MM.1S (cell line): ENCODE results near the gene ZNF337.
"Not testable (repeated sequence)": the region's sequence is repeated elsewhere in the genome, so short reads cannot be mapped to it uniquely, and the experiment has no call there.

ENCODE experiments used
- DNase-seq: peaks from one replicate; pipeline ENCODE4 v3.0.0-alpha.2; 2015
- H2AFZ ChIP-seq: fragments of 300-600 bp; sonication (generic); 2 replicates; pipeline ENCODE4 v1.6.0; 2016; ENCODE audit warnings: antibody characterized with exemption, low read length
- H3F3A ChIP-seq: fragments of 300-600 bp; sonication (generic); 2 replicates; pipeline ENCODE4 v1.6.1; 2016; ENCODE audit warnings: mild to moderate bottlenecking, antibody characterized with exemption, low read length, moderate library complexity, mixed read lengths; ENCODE audit not compliant: insufficient read depth
- H3K27ac ChIP-seq: fragments of 300-600 bp; sonication (generic); 2 replicates; pipeline ENCODE4 v1.5.1; 2016; ENCODE audit warnings: mild to moderate bottlenecking, low read length
- H3K27me3 ChIP-seq: fragments of 300-600 bp; sonication (generic); replicated peaks from 2 replicates; pipeline ENCODE4 v1.6.0; 2016; ENCODE audit warnings: low read length; ENCODE audit not compliant: insufficient read depth
- H3K36me3 ChIP-seq: fragments of 300-600 bp; sonication (generic); replicated peaks from 2 replicates; pipeline ENCODE4 v1.6.1; 2016; ENCODE audit warnings: mild to moderate bottlenecking, low read length, mixed read lengths; ENCODE audit not compliant: insufficient read depth
- H3K4me1 ChIP-seq: fragments of 300-600 bp; sonication (generic); 2 replicates; pipeline ENCODE4 v1.6.1; 2016; ENCODE audit warnings: low read length, mixed read lengths
- H3K4me2 ChIP-seq: fragments of 300-600 bp; sonication (generic); 2 replicates; pipeline ENCODE4 v1.6.0; 2016; ENCODE audit warnings: low read depth, low read length
- H3K4me3 ChIP-seq: fragments of 300-600 bp; sonication (generic); 2 replicates; pipeline ENCODE4 v1.5.1; 2016; ENCODE audit warnings: low read length, mixed read lengths
- H3K79me2 ChIP-seq: fragments of 300-600 bp; sonication (generic); 2 replicates; pipeline ENCODE4 v1.6.1; 2016; ENCODE audit warnings: mixed run types, low read length, mixed read lengths
- H3K9ac ChIP-seq: fragments of 300-600 bp; sonication (generic); 2 replicates; pipeline ENCODE4 v1.6.1; 2016; ENCODE audit warnings: low read length, mixed read lengths
- H3K9me2 ChIP-seq: fragments of 300-600 bp; sonication (generic); replicated peaks from 2 replicates; pipeline ENCODE4 v1.6.1; 2016; ENCODE audit warnings: mild to moderate bottlenecking, low read length, mixed read lengths; ENCODE audit not compliant: insufficient read depth
- H3K9me3 ChIP-seq: fragments of 300-600 bp; sonication (generic); replicated peaks from 2 replicates; pipeline ENCODE4 v1.6.1; 2016; ENCODE audit warnings: mild to moderate bottlenecking, low read length, mixed read lengths; ENCODE audit not compliant: insufficient read depth
- H4K20me1 ChIP-seq: fragments of 300-600 bp; sonication (generic); 2 replicates; pipeline ENCODE4 v1.6.1; 2016; ENCODE audit warnings: mild to moderate bottlenecking, low read length, moderate library complexity, mixed read lengths; ENCODE audit not compliant: insufficient read depth
- EZH2 ChIP-seq: fragments of 300-600 bp; sonication (generic); optimal IDR thresholded peaks from 2 replicates; pipeline ENCODE3; 2017; ENCODE audit warnings: low read depth, mild to moderate bottlenecking, antibody characterized with exemption, low read length, mixed read lengths
- EZH2phosphoT487 ChIP-seq: fragments of 300-600 bp; sonication (generic); IDR thresholded peaks from 2 replicates; pipeline ENCODE4 v1.6.1; 2018; ENCODE audit warnings: antibody characterized with exemption, low read length
- TF ChIP-seq, protein P1 (sequence below): fragments of 300-600 bp; sonication (generic); IDR thresholded peaks from 2 replicates; pipeline ENCODE4 v1.5.1; 2016; ENCODE audit warnings: antibody characterized with exemption, low read length, mixed read lengths

ZNF337 gene

DNA sequence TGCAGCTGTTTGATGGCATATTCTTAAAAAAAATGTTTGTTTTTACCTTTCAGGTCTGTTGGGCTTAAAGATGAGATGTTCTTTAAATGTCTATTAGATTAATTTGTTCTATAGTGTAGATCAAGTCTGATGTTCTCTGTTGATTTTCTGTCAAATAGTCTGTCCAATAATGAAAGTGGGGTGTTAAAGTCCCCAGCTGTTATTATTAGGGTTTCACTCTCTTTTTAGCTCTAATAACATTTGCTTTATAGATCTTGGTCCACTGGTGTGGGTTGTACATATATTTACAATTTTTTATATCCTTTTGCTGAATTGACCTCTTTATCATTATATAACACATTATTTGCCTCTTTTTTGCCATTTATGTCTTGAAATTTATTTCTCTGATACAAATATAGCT is 11.0 kb upstream of the ZNF337 start:
- H3K9me2 ChIP-seq = no peaks in the 10 kb centered on the region
- H3K4me2 ChIP-seq = no peak overlapping the region
- no peak overlapping the region for H2AFZ ChIP-seq
- no peak overlapping the region for H3K9ac ChIP-seq
- H3K79me2 ChIP-seq = no peaks in the 10 kb centered on the region
- no peak for DNase-seq
- H3K4me1 ChIP-seq = no peaks in the 10 kb centered on the region
- TF ChIP-seq, protein P1, sequence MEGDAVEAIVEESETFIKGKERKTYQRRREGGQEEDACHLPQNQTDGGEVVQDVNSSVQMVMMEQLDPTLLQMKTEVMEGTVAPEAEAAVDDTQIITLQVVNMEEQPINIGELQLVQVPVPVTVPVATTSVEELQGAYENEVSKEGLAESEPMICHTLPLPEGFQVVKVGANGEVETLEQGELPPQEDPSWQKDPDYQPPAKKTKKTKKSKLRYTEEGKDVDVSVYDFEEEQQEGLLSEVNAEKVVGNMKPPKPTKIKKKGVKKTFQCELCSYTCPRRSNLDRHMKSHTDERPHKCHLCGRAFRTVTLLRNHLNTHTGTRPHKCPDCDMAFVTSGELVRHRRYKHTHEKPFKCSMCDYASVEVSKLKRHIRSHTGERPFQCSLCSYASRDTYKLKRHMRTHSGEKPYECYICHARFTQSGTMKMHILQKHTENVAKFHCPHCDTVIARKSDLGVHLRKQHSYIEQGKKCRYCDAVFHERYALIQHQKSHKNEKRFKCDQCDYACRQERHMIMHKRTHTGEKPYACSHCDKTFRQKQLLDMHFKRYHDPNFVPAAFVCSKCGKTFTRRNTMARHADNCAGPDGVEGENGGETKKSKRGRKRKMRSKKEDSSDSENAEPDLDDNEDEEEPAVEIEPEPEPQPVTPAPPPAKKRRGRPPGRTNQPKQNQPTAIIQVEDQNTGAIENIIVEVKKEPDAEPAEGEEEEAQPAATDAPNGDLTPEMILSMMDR = no peak
- TF ChIP-seq EZH2phosphoT487 (no peak), EZH2 (no peak)
- no peaks in the 10 kb centered on the region for H3K9me3 ChIP-seq
- H3K27ac ChIP-seq = no peak overlapping the region
- no peak overlapping the region for H3K4me3 ChIP-seq
- no peaks in the 10 kb centered on the region for H3K27me3 ChIP-seq
- no peaks in the 10 kb centered on the region for H4K20me1 ChIP-seq
- no peaks in the 10 kb centered on the region for H3K36me3 ChIP-seq
- no peaks in the 10 kb centered on the region for H3F3A ChIP-seq

DNA sequence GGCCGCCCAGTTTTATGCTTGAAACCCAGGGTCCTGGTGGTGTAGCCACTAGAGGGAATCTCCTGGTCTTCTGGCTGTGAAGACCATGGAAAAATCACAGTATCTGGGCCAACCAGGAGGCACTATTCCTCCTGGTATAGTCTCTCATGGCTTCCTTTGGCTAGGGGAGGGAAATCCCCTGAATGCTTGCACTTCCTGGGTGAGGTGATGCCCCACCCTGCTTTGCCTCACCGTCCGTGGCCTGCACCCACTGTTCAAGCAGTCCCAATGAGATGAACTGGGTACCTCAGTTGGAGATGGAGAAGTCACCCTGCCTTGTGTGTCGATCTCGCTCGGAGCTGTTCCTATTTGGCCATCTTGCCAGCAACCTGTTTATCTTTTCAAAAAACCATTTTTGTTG is 10.1 kb upstream of the ZNF337 start:
- no peak for DNase-seq
- no peak overlapping the region for H2AFZ ChIP-seq
- no peak overlapping the region for H3K27ac ChIP-seq
- no peaks in the 10 kb centered on the region for H3K9me2 ChIP-seq
- no peaks in the 10 kb centered on the region for H3K79me2 ChIP-seq
- H3K9ac ChIP-seq = no peak overlapping the region
- no peak for TF ChIP-seq EZH2
- TF ChIP-seq EZH2phosphoT487 = no peak
- TF ChIP-seq, protein P1 = no peak
- H3F3A ChIP-seq = no peaks in the 10 kb centered on the region
- no peaks in the 10 kb centered on the region for H3K36me3 ChIP-seq
- no peaks in the 10 kb centered on the region for H3K4me1 ChIP-seq
- H3K27me3 ChIP-seq = no peaks in the 10 kb centered on the region
- no peaks in the 10 kb centered on the region for H4K20me1 ChIP-seq
- H3K4me2 ChIP-seq = no peak overlapping the region
- H3K4me3 ChIP-seq = no peak overlapping the region
- no peaks in the 10 kb centered on the region for H3K9me3 ChIP-seq

DNA sequence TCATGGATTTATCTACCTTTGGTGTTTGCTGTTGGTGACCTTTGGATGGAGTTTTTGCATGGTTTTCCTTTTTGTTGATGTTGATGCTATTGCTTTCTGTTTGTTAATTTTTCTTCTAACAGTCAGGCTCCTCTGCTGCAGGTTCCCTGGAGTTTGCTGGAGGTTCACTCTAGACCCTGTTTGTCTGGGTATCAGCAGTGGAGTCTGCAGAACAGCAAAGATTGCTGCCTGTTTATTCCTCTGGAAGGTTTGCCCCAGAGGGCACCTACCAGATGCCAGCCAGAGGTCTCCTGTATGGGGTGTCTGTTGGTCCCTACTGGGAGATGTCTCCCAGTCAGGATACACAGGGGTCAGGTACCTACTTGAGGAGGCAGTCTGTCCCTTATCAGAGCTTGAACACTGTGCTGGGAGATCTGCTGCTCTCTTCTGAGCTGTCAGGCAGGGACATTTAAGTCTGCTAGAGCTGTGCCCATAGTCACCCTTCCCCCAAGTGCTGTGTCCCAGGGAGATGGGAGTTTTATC is 9.2 kb upstream of the ZNF337 start:
- Histone ChIP-seq H3K9me2 (no peaks in the 10 kb centered on the region), H3K4me1 (no peaks in the 10 kb centered on the region)
- TF ChIP-seq, protein P1 = no peak
- TF ChIP-seq EZH2 = no peak
- no peak for TF ChIP-seq EZH2phosphoT487

DNA sequence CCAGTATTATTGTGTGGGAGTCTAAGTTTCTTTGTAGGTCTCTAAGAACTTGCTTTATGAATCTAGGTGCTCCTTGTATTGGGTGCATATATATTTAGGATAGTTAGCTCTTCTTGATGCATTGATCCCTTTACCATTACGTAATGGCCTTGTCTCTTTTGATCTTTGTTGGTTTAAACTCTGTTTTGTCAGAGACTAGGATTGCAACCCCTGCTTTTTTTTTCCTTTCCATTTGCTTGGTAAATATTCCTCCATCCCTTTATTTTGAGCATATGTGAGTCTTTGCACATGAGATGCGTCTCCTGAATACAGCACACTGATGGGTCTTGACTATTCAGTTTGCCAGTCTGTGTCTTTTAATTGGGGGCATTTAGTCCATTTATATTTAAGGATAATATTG is 7.7 kb upstream of the ZNF337 start:
- H2AFZ ChIP-seq, H3F3A ChIP-seq, H3K9me3 ChIP-seq, H4K20me1 ChIP-seq, DNase-seq, H3K9ac ChIP-seq, H3K27me3 ChIP-seq, H3K27ac ChIP-seq, H3K4me2 ChIP-seq, H3K36me3 ChIP-seq, H3K4me3 ChIP-seq, H3K4me1 ChIP-seq, H3K9me2 ChIP-seq, H3K79me2 ChIP-seq: not testable (repeated sequence)

More for the DNA sequence above, 9.2 kb upstream of the ZNF337 start:
- Histone ChIP-seq H3K4me3 (no peak overlapping the region), H3K27ac (no peak overlapping the region), H3K79me2 (no peaks in the 10 kb centered on the region), H3K4me2 (no peak overlapping the region), H3F3A (no peaks in the 10 kb centered on the region), H4K20me1 (no peaks in the 10 kb centered on the region), H2AFZ (no peak overlapping the region), H3K9me3 (no peaks in the 10 kb centered on the region), H3K36me3 (no peaks in the 10 kb centered on the region), H3K9ac (no peak overlapping the region), H3K27me3 (no peaks in the 10 kb centered on the region)
- no peak for DNase-seq

DNA sequence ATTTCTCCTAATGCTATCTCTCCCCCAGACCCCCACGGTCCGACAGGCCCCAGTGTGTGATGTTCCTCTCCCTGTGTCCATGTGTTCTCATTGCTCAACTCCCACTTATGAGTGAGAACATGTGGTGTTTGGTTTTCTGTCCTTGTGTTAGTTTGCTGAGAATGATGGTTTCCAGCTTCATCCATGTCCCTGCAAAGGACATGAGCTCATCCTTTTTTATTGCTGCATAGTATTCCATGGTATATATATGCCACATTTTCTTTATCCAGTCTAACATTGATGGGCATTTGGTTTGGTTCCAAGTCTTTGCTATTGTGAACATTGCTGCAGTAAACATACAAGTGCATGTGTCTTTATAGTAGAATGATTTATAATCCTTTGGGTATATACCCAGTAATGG is 4.2 kb upstream of the ZNF337 start:
- H2AFZ ChIP-seq, H3K9ac ChIP-seq, H3K4me2 ChIP-seq, H4K20me1 ChIP-seq, H3K36me3 ChIP-seq, H3K4me1 ChIP-seq, DNase-seq, H3F3A ChIP-seq, H3K79me2 ChIP-seq, H3K27me3 ChIP-seq, H3K9me2 ChIP-seq, H3K4me3 ChIP-seq, H3K27ac ChIP-seq, H3K9me3 ChIP-seq: not testable (repeated sequence)
